ENCODE measurements around the gene ASB8.
A peak's percentile ranks its signal among the peaks of the same experiment; 100 is the strongest.

The ASB8 gene

DNA sequence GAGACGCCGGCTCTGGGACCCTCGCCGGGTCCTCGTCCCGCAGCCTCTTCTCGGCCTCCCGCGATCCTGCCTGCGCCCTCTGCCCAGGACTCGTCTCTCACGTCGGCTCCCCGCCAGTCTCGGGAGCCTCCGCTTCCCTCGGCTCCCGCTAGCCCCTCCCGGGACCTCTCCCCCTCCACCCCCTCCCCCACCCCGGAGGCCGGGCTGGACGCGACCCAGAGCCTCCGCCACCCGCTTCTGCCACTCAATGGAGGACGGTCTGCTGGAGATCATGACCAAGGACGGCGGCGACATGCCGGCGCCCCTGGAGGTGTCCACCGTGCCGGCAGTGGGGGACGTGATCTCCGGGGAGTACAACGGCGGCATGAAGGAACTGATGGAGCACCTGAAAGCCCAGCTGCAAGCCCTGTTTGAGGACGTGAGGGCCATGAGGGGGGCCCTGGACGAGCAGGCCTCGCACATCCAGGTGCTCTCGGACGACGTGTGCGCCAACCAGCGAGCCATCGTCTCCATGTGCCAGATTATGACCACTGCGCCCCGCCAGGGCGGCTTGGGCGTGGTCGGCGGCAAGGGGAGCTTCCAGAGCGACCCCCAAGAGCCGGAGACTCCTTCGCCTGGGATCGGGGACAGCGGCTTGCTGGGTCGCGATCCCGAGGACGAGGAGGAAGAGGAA is 26.7 kb upstream of the ASB8 start:
- no peak for DNase-seq (ENCODE audit: insufficient read length, low spot score)
- no peak for FAIRE-seq
- TF ChIP-seq PAX5 (IDR thresholded peaks at IDR 0.05; ENCODE audit: insufficient read depth, low read length, severe bottlenecking), result no peak
- no peak for TF ChIP-seq POU2F2 (IDR thresholded peaks at IDR 0.05; ENCODE audit: low read depth, low read length)
- TF ChIP-seq POLR2AphosphoS5 (IDR thresholded peaks at IDR 0.05; ENCODE audit: low read depth, low read length), result no peak
- TF ChIP-seq POLR2A (IDR thresholded peaks at IDR 0.05; ENCODE audit: low read depth, low read length), result no peak
- no peak for TF ChIP-seq SPI1 (IDR thresholded peaks at IDR 0.05; ENCODE audit: low read depth, low read length)
- no peak for TF ChIP-seq TAF1 (IDR thresholded peaks at IDR 0.05; ENCODE audit: low read depth, low read length)

GRCh38 chr12:48183091-48183875 is 26.0 kb upstream of the ASB8 start, which contains the start of gene CCDC184:
TSS of gene CCDC184 (plus strand) at chr12:48183644. CDS start at chr12:48184123, 479 bp downstream.
- FAIRE-seq (peak; percentile 94), DNase-seq (ENCODE audit: insufficient read length, low spot score) (peak; percentile 64)
- TF ChIP-seq TAF1 (IDR thresholded peaks at IDR 0.05; ENCODE audit: low read depth, low read length) (no peak), POLR2AphosphoS5 (IDR thresholded peaks at IDR 0.05; ENCODE audit: low read depth, low read length) (no peak), SPI1 (IDR thresholded peaks at IDR 0.05; ENCODE audit: low read depth, low read length) (no peak)

DNA sequence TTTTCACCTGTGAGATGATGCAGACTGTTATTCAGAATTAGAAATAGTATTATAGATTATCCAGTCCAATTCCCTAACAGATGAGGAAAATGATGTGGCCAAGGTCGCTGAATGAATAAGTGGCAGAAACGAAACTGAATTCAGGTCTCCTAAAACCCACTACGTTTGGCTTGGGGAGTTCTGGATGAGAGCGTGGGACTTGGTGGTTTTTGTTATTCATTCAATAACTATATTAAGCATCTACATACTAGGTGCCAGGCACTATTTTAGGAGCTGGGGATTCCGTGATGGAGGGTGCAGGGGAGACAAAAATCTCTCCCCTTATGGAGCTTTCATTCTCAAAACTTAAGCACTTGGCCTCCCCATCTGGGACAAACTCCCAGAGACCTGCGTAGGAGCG is 25.3 kb upstream of the ASB8 start:
- no peak for FAIRE-seq
- no peak for DNase-seq (ENCODE audit: insufficient read length, low spot score)
- TF ChIP-seq PAX5 (IDR thresholded peaks at IDR 0.05; ENCODE audit: insufficient read depth, low read length, severe bottlenecking) (no peak), POLR2AphosphoS5 (IDR thresholded peaks at IDR 0.05; ENCODE audit: low read depth, low read length) (no peak), TAF1 (IDR thresholded peaks at IDR 0.05; ENCODE audit: low read depth, low read length) (no peak), SPI1 (IDR thresholded peaks at IDR 0.05; ENCODE audit: low read depth, low read length) (no peak), POLR2A (IDR thresholded peaks at IDR 0.05; ENCODE audit: low read depth, low read length) (no peak), POU2F2 (IDR thresholded peaks at IDR 0.05; ENCODE audit: low read depth, low read length) (no peak)

DNA sequence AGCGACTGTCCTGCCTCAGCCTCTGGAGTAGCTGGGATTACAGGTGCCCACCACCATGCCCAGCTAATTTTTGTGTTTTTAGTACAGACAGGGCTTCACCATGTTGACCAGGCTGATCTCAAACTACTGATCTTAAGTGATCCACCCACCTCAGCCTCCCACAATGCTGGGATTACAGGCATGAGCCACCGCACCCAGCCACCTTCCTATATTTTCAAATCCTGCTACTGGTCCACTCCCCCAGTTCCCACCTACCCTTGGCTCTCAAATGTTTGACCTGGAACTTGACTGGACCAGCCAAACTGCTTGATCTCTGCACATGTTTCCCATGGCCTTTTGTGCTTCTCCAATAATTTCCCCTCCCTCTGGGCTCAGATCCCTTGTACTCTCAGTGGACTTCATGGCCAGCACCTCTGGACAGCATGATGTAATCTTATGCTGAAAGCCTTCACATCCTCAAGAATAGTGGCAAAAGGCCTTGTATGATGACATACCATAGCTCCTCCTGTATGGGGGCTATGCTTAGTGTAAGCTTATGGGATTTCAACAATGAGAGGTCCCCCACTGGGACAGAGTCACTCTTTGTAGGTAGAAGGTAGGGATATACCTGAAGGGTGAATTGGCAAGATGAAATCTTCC is 23.7 kb upstream of the ASB8 start:
- TF ChIP-seq POLR2AphosphoS5 (IDR thresholded peaks at IDR 0.05; ENCODE audit: low read depth, low read length), result no peak
- TF ChIP-seq TAF1 (IDR thresholded peaks at IDR 0.05; ENCODE audit: low read depth, low read length), result no peak
- no peak for TF ChIP-seq PAX5 (IDR thresholded peaks at IDR 0.05; ENCODE audit: insufficient read depth, low read length, severe bottlenecking)
- no peak for TF ChIP-seq SPI1 (IDR thresholded peaks at IDR 0.05; ENCODE audit: low read depth, low read length)
- TF ChIP-seq POLR2A (IDR thresholded peaks at IDR 0.05; ENCODE audit: low read depth, low read length), result no peak
- TF ChIP-seq POU2F2 (IDR thresholded peaks at IDR 0.05; ENCODE audit: low read depth, low read length), result no peak
- no peak for FAIRE-seq
- DNase-seq (ENCODE audit: insufficient read length, low spot score), result no peak

DNA sequence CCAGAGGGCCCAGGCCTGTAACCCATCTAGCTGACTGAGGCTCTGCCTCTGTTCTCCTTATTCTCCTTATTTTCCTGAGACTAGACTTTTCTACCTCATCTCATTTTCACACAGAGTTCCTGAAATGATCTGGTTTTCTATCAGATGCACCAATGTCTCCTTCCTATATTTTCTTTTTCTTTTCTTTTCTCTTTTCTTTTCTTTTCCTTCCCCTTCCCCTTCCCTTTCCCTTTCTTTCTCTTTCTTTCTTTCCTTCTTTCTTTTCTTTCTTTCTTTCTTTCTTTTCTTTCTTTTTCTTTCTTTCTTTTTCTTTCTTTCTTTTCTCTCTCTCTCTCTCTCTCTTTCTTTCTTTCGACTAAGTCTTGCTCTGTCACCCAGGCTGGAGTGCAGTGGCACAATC is 23.1 kb upstream of the ASB8 start:
- DNase-seq (ENCODE audit: insufficient read length, low spot score) (no peak), FAIRE-seq (no peak)
- TF ChIP-seq TAF1 (IDR thresholded peaks at IDR 0.05; ENCODE audit: low read depth, low read length), result no peak
- no peak for TF ChIP-seq PAX5 (IDR thresholded peaks at IDR 0.05; ENCODE audit: insufficient read depth, low read length, severe bottlenecking)
- TF ChIP-seq POU2F2 (IDR thresholded peaks at IDR 0.05; ENCODE audit: low read depth, low read length), result no peak
- no peak for TF ChIP-seq SPI1 (IDR thresholded peaks at IDR 0.05; ENCODE audit: low read depth, low read length)
- TF ChIP-seq POLR2AphosphoS5 (IDR thresholded peaks at IDR 0.05; ENCODE audit: low read depth, low read length), result no peak
- no peak for TF ChIP-seq POLR2A (IDR thresholded peaks at IDR 0.05; ENCODE audit: low read depth, low read length)

- FAIRE-seq, result no peak
- TF ChIP-seq POLR2A (IDR thresholded peaks at IDR 0.05; ENCODE audit: low read depth, low read length) (no peak), POLR2AphosphoS5 (IDR thresholded peaks at IDR 0.05; ENCODE audit: low read depth, low read length) (no peak)
- DNase-seq (ENCODE audit: insufficient read length, low spot score), result no peak
These were observed 22.2 kb upstream of the ASB8 start for GRCh38 chr12:48179466-48179865.

DNA sequence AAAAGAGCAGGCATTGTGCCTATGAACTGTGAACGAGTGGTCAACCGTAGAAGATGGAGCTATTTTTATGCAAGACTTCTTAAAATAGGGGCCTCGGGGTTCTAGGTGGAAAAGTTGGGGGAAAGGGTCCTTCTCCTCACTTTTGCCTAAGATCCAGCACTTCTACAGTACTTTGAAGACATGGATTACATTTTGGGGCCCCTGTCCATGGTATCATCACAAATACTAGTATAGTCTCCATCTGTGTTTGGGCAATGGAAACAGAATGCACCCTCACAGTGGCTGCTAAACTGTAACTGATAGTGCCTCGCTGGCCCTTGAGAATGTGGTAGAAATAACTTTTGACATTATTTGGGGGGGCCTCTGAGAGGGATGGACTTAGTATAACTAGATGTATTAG is 20.7 kb upstream of the ASB8 start:
- TF ChIP-seq TAF1 (IDR thresholded peaks at IDR 0.05; ENCODE audit: low read depth, low read length), result no peak
- TF ChIP-seq POLR2A (IDR thresholded peaks at IDR 0.05; ENCODE audit: low read depth, low read length), result no peak
- no peak for TF ChIP-seq POLR2AphosphoS5 (IDR thresholded peaks at IDR 0.05; ENCODE audit: low read depth, low read length)
- TF ChIP-seq POU2F2 (IDR thresholded peaks at IDR 0.05; ENCODE audit: low read depth, low read length), result no peak
- TF ChIP-seq SPI1 (IDR thresholded peaks at IDR 0.05; ENCODE audit: low read depth, low read length), result no peak
- no peak for TF ChIP-seq PAX5 (IDR thresholded peaks at IDR 0.05; ENCODE audit: insufficient read depth, low read length, severe bottlenecking)
- DNase-seq (ENCODE audit: insufficient read length, low spot score) (no peak), FAIRE-seq (no peak)

- no peak for FAIRE-seq
- TF ChIP-seq SPI1 (IDR thresholded peaks at IDR 0.05; ENCODE audit: low read depth, low read length), result no peak
- no peak for TF ChIP-seq PAX5 (IDR thresholded peaks at IDR 0.05; ENCODE audit: insufficient read depth, low read length, severe bottlenecking)
- TF ChIP-seq POLR2AphosphoS5 (IDR thresholded peaks at IDR 0.05; ENCODE audit: low read depth, low read length), result no peak
- no peak for TF ChIP-seq POU2F2 (IDR thresholded peaks at IDR 0.05; ENCODE audit: low read depth, low read length)
- no peak for TF ChIP-seq POLR2A (IDR thresholded peaks at IDR 0.05; ENCODE audit: low read depth, low read length)
- no peak for TF ChIP-seq TAF1 (IDR thresholded peaks at IDR 0.05; ENCODE audit: low read depth, low read length)
- DNase-seq (ENCODE audit: insufficient read length, low spot score), result no peak
These were observed 19.1 kb upstream of the ASB8 start for GRCh38 chr12:48176417-48176751.

- DNase-seq (ENCODE audit: insufficient read length, low spot score), result no peak
- FAIRE-seq, result no peak
- no peak for TF ChIP-seq POU2F2 (IDR thresholded peaks at IDR 0.05; ENCODE audit: low read depth, low read length)
- no peak for TF ChIP-seq SPI1 (IDR thresholded peaks at IDR 0.05; ENCODE audit: low read depth, low read length)
- no peak for TF ChIP-seq TAF1 (IDR thresholded peaks at IDR 0.05; ENCODE audit: low read depth, low read length)
- TF ChIP-seq PAX5 (IDR thresholded peaks at IDR 0.05; ENCODE audit: insufficient read depth, low read length, severe bottlenecking), result no peak
- no peak for TF ChIP-seq POLR2A (IDR thresholded peaks at IDR 0.05; ENCODE audit: low read depth, low read length)
- no peak for TF ChIP-seq POLR2AphosphoS5 (IDR thresholded peaks at IDR 0.05; ENCODE audit: low read depth, low read length)
These were observed 18.5 kb upstream of the ASB8 start for GRCh38 chr12:48175613-48176416.

All from GM12891 (cell line).